ENCODE results near the gene AFM.

Gene AFM

GRCh38 chr4:73481358-73481757, at the start of gene AFM:
TSS of gene AFM (plus strand) at chr4:73481745. CDS start at chr4:73481776, 31 bp downstream.
- H3K9me3 ChIP-seq, result no peaks in the 10 kb centered on the region
- H3K4me3 ChIP-seq (ENCODE audit: low read depth in 1 of 2, low read length in 1 of 2), result no peak within 1 kb of the TSS
- TF ChIP-seq CTCF (IDR thresholded peaks at IDR 0.05), result no peak
- H3K4me1 ChIP-seq (ENCODE audit: control insufficient read depth in 1 of 2, insufficient read depth in 1 of 2, low read depth in 1 of 2, low read length in 1 of 2), result no peaks in the 10 kb centered on the region
- H3K36me3 ChIP-seq, result no peaks in the 10 kb centered on the region
- H3K27ac ChIP-seq, result no peak within 1 kb of the TSS
- no peaks in the 10 kb centered on the region for H3K27me3 ChIP-seq

GRCh38 chr4:73431813-73432168, 49.8 kb upstream of the AFM start:
- no peaks in the 10 kb centered on the region for H3K36me3 ChIP-seq
- H3K27me3 ChIP-seq, result no peaks in the 10 kb centered on the region
- H3K4me3 ChIP-seq (ENCODE audit: low read depth in 1 of 2, low read length in 1 of 2), result no peak overlapping the region
- H3K9me3 ChIP-seq, result no peaks in the 10 kb centered on the region
- H3K27ac ChIP-seq, result no peak overlapping the region
- no peak for TF ChIP-seq CTCF (IDR thresholded peaks at IDR 0.05)
- no peaks in the 10 kb centered on the region for H3K4me1 ChIP-seq (ENCODE audit: control insufficient read depth in 1 of 2, insufficient read depth in 1 of 2, low read depth in 1 of 2, low read length in 1 of 2)

GRCh38 chr4:73432169-73433000, 49.2 kb upstream of the AFM start:
- peaks cover 4% of the 10 kb centered on the region for H3K27me3 ChIP-seq
- no peaks in the 10 kb centered on the region for H3K4me1 ChIP-seq (ENCODE audit: control insufficient read depth in 1 of 2, insufficient read depth in 1 of 2, low read depth in 1 of 2, low read length in 1 of 2)
- H3K27ac ChIP-seq, result no peak overlapping the region
- H3K9me3 ChIP-seq, result no peaks in the 10 kb centered on the region
- TF ChIP-seq CTCF (IDR thresholded peaks at IDR 0.05), result no peak
- no peaks in the 10 kb centered on the region for H3K36me3 ChIP-seq
- H3K4me3 ChIP-seq (ENCODE audit: low read depth in 1 of 2, low read length in 1 of 2), result no peak overlapping the region

- no peaks in the 10 kb centered on the region for H3K36me3 ChIP-seq
- no peak overlapping the region for H3K4me3 ChIP-seq (ENCODE audit: low read depth in 1 of 2, low read length in 1 of 2)
- TF ChIP-seq CTCF (IDR thresholded peaks at IDR 0.05), result no peak
- H3K4me1 ChIP-seq (ENCODE audit: control insufficient read depth in 1 of 2, insufficient read depth in 1 of 2, low read depth in 1 of 2, low read length in 1 of 2), result no peaks in the 10 kb centered on the region
- no peaks in the 10 kb centered on the region for H3K9me3 ChIP-seq
- no peak overlapping the region for H3K27ac ChIP-seq
- H3K27me3 ChIP-seq, result peaks cover 7% of the 10 kb centered on the region
Measured at GRCh38 chr4:73433140-73433539, 48.4 kb upstream of the AFM start.

GRCh38 chr4:73434311-73434710, 47.2 kb upstream of the AFM start:
- TF ChIP-seq CTCF (IDR thresholded peaks at IDR 0.05), result no peak
- no peak overlapping the region for H3K4me3 ChIP-seq (ENCODE audit: low read depth in 1 of 2, low read length in 1 of 2)

More at GRCh38 chr4:73434311-73434710, 47.2 kb upstream of the AFM start:
- Histone ChIP-seq H3K27me3 (peaks cover 7% of the 10 kb centered on the region), H3K9me3 (no peaks in the 10 kb centered on the region), H3K4me1 (ENCODE audit: control insufficient read depth in 1 of 2, insufficient read depth in 1 of 2, low read depth in 1 of 2, low read length in 1 of 2) (no peaks in the 10 kb centered on the region), H3K27ac (no peak overlapping the region), H3K36me3 (no peaks in the 10 kb centered on the region)
